AG09319 (cell line): Measurements from ENCODE around the gene LRPAP1.

ENCODE experiments used
- DNase-seq: peaks from one replicate; pipeline ENCODE4 v3.0.0-alpha.2; 2010; ENCODE audit warnings: low read depth; ENCODE audit errors: extremely low read depth
- TF ChIP-seq, protein P1 (sequence below): IDR thresholded peaks from 2 replicates; pipeline ENCODE4 v1.5.1; 2011; ENCODE audit warnings: low read depth, mild to moderate bottlenecking, inconsistent platforms, low read length, moderate library complexity

The LRPAP1 gene

DNA sequence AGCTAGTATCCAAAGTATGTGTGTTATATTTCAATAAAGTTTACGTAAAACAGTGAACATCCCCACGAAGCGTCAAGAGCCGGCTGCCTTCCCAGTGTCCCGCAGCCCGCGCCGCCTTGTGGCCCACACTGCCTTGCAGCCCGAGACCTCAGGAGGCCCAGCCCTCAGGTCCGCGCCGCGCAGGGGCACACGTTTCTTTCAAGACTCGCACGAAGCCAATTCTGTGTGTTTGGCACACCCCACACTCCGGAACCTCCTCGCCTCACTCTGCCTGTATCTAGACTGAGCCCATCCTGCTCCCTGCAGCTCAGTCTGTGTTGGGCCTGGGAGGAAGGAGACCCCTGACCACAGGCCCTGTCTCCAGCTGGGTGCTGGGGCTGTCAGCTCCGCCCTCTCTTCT lies 5.8 kb downstream of the LRPAP1 start:
- TF ChIP-seq, protein P1, sequence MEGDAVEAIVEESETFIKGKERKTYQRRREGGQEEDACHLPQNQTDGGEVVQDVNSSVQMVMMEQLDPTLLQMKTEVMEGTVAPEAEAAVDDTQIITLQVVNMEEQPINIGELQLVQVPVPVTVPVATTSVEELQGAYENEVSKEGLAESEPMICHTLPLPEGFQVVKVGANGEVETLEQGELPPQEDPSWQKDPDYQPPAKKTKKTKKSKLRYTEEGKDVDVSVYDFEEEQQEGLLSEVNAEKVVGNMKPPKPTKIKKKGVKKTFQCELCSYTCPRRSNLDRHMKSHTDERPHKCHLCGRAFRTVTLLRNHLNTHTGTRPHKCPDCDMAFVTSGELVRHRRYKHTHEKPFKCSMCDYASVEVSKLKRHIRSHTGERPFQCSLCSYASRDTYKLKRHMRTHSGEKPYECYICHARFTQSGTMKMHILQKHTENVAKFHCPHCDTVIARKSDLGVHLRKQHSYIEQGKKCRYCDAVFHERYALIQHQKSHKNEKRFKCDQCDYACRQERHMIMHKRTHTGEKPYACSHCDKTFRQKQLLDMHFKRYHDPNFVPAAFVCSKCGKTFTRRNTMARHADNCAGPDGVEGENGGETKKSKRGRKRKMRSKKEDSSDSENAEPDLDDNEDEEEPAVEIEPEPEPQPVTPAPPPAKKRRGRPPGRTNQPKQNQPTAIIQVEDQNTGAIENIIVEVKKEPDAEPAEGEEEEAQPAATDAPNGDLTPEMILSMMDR: no peak
- DNase-seq: no peak

DNA sequence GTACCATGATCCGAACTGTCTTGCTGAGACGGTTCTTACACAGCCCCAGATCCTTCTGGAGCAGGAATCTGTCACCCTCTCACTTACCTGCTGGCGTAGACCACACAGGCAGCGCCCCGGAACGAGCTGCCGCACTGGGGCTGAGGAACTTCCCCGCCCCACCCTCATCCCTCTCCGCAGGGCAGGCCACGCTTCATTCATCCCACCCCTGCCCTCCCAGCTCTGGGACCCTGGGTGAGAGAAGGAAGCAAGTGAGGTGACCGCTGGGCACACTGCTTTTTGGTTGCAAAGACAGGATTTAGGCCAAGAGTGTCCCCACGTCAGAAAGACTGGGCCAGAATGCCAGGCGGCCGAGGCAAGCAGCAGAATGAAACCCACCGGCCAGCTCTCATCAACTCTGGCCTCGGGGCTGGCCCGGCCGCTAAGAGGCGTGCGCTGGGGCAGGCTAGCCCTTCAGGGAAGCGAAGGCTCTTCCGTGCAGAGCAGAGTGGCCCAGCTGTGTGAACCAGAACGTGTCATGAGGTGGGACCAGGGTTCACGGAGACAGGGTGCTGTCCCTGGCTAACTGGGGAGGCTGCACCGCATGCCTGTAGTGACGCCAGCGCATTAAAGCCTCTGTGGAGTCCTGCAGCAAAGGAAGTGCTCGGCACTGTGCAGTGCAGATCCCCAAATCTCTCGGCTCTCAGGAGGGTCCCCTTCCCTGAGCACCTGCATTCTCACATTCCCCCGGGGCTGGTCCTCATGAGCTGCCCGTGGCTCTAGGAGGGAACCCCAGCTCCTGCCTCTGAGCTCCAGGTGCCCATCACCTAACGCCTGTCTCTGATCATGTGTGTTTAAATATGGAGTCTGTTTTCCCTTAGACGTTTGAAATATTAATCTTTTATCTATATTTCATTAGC lies 6.4 kb downstream of the LRPAP1 start:
- no peak for DNase-seq
- TF ChIP-seq, protein P1: no peak

DNA sequence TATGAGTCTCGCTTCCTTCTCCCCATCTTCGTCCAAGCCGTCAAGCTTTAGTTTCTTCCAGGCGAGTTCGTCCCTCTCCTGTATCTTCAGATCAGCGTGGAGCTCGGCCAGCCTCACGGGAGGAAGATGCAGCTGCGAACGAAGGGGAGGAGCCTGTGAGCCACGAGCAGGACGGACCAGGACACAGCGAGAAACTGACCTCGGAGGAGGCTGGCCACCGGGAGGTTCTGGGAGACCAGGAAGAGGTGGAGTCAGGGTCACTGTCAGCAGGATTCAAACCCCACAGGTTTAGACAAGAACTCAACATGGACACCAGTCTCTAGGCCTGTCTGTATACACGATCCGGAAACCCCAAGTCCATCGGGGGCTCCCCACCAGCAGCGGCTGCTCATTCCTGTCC lies 7.3 kb downstream of the LRPAP1 start:
- TF ChIP-seq, protein P1: no peak
- no peak for DNase-seq

DNA sequence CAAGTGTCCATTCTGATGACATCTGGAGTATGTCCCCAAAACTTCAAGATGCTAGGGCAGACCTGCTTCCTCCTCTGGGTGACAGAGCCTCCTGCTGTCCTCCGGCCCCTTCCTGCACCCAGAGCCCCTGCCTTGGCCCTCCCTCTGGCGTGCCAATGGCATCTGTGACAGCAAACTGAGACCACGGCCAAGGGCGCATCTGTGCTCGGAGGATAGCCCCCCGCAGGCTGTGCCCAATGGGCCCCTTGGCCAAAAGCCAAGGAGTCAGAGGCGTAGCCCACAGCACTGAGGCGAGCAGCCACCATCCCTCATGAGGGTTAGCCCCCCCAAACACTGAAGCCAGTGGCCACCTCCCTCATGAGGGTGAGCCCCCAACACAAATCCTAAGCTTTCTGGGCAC lies 7.9 kb downstream of the LRPAP1 start:
- TF ChIP-seq, protein P1: no peak

DNA sequence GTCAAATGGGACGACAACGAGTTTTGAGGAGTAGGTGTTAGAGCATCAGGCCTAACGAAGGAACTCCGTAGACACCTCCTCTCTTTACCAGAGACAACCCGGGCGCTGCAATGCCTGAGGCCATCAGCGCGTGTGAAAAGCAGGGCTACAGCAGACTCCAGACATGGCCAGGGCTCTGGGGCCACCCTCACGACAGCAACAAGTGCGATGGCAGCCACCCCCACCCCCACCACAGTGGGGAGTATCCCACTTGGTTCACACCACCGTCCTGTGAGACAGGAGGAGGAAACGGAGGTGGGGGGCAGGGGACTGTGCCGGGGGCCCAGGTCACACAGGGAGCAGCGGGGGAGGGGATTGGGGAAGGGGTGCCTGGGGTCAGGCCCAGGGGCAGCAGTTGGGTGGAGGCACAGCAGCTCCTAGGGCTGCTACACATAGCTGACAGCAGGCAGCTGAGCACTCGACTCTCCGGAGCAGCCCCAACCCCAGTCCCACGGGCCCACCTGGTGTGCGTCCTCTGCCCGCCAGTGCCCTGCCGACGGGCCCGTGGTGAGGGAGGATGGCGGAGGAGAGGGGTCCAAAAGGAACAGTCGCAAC lies 8.5 kb downstream of the LRPAP1 start:
- DNase-seq: no peak
- TF ChIP-seq, protein P1: no peak

More for the DNA sequence above, 7.9 kb downstream of the LRPAP1 start:
- no peak for DNase-seq

DNA sequence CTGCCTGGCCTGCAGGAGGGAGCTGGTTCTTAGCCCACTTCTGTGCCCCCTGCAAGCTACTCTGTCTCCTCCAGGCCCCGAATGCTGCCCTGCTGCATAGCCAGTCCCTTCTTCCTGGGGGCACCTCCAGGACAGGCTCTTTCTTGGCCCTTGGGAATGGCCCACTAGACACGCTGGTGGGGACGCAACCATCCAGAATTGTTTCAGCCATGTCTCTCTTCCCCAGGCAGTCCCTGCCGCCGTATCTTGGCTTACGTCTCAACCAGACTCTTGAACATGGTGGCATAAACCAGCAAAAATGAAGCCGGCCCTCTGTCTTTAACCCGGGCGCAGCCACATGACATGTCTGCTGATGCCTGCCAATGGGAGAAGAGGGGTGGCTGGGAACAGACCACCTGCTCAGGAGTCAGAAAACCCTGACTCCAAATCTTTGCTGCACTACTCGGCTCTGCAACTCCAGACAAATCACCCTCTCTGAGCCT lies 9.0 kb downstream of the LRPAP1 start:
- DNase-seq: no peak
- TF ChIP-seq, protein P1: no peak

DNA sequence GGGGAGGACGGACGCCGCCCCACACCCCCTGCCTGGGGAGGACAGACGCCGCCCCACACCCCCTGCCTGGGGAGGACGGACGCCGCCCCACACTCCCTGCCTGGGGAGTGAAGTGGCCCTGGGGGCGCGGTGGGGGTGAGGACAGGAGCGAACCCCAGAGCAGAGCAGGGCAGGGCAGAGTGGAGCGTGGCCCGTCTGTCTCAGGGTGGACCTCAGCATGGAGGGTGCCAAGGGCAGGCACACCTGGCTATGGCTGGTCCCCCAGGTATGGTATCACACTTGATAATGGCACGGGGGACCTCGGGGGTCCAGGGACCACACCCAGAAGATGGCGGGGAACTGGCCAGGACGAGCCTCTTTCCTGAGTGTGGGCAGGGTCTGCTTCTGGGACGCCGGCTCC lies 9.6 kb downstream of the LRPAP1 start:
- no peak for DNase-seq
- TF ChIP-seq, protein P1: no peak
